Measurements from ENCODE around the gene KLHDC4. TPM values are rescaled to one million over a fixed set of nuclear protein-coding genes. Genes with fewer than 3 reads are reported as not detected.

KLHDC4 gene
- total RNA-seq, 6 donors from 2014 or later = 30.7 to 248 (median 37.5) TPM

DNA sequence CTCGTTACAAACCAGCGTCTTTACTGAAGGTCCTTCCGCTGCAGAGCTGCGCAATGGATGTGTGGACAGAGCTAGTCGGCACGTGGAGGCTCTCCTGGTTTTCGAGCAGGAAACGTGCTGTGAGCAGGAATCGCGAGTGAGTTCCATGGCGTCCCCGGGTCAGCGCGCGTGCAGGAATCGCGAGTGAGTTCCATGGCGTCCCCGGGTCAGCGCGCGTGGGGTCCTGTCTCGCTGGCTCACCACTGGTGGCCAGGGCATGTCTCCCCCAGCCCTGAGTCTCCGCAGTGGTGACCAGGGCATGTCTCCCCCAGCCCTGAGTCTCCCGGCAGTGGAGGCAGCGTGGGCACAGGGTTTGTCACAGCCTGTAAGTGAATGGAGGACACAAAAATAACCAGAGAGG lies 62.7 kb downstream of the KLHDC4 start:
- peak in 1 of 2 donors; percentile 72 for DNase-seq
- Histone ChIP-seq H3K4me1 (peaks cover 0 to 10% (median 1%) of the 10 kb centered on the region in 4 donors), H3K4me3 (no peak overlapping the region), H3K27ac (no peak overlapping the region), H3K9me3 (no peaks in the 10 kb centered on the region), H3K36me3 (peaks cover 8 to 64% (median 33%) of the 10 kb centered on the region in 4 donors), H3K27me3 (no peaks in the 10 kb centered on the region)
- ATAC-seq (ENCODE audit: low FRiP score in 2 of 2) = no peak
- 74 to 79% methylated on average over 17 to 26 of the region's 26 CpGs for WGBS, 2 donors
- TF ChIP-seq POLR2A (IDR thresholded peaks at IDR 0.05) = no peak
- TF ChIP-seq, protein P1, sequence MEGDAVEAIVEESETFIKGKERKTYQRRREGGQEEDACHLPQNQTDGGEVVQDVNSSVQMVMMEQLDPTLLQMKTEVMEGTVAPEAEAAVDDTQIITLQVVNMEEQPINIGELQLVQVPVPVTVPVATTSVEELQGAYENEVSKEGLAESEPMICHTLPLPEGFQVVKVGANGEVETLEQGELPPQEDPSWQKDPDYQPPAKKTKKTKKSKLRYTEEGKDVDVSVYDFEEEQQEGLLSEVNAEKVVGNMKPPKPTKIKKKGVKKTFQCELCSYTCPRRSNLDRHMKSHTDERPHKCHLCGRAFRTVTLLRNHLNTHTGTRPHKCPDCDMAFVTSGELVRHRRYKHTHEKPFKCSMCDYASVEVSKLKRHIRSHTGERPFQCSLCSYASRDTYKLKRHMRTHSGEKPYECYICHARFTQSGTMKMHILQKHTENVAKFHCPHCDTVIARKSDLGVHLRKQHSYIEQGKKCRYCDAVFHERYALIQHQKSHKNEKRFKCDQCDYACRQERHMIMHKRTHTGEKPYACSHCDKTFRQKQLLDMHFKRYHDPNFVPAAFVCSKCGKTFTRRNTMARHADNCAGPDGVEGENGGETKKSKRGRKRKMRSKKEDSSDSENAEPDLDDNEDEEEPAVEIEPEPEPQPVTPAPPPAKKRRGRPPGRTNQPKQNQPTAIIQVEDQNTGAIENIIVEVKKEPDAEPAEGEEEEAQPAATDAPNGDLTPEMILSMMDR (IDR thresholded peaks at IDR 0.05) = no peak
- no peak for TF ChIP-seq EP300 (IDR thresholded peaks at IDR 0.05)
- no peak for TF ChIP-seq POLR2AphosphoS5 (IDR thresholded peaks at IDR 0.05)

DNA sequence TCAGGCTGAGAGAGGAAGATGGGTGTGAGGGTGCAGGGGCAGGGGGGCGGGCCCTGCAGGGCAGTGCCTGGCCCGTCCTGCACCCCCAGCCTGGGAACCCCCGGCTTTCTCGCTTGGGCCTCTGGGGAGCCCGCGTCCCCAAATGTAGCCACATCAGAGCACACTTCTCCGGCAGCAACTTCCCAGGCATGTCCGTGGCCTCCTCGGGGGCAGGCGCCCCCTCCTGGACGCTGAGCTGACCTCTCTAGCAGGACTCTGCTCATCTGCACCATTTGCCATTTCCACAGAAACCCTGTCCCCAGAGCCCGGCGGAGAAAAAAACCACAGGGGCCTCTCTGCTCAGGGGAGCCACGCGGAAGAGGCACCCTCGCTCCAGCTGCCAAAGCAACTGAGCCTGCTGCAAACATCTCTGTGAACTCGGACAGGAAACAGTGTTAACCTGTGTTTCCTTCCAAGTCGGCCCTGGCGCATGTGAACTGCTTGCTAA lies 63.4 kb downstream of the KLHDC4 start:
- Histone ChIP-seq H3K9me3 (no peaks in the 10 kb centered on the region), H3K27ac (no peak overlapping the region), H3K27me3 (no peaks in the 10 kb centered on the region), H3K36me3 (peaks cover 8 to 57% (median 28%) of the 10 kb centered on the region in 4 donors), H3K4me1 (peaks cover 0 to 10% (median 1%) of the 10 kb centered on the region in 4 donors), H3K4me3 (no peak overlapping the region)
- no peak for ATAC-seq (ENCODE audit: low FRiP score in 2 of 2)
- TF ChIP-seq, protein P1 (IDR thresholded peaks at IDR 0.05) = no peak
- no peak for TF ChIP-seq EP300 (IDR thresholded peaks at IDR 0.05)
- no peak for TF ChIP-seq POLR2AphosphoS5 (IDR thresholded peaks at IDR 0.05)
- no peak for TF ChIP-seq POLR2A (IDR thresholded peaks at IDR 0.05)
- 52 to 61% methylated on average over 15 to 19 of the region's 19 CpGs for WGBS, 2 donors
- DNase-seq = peak in 1 of 2 donors; percentile 79

DNA sequence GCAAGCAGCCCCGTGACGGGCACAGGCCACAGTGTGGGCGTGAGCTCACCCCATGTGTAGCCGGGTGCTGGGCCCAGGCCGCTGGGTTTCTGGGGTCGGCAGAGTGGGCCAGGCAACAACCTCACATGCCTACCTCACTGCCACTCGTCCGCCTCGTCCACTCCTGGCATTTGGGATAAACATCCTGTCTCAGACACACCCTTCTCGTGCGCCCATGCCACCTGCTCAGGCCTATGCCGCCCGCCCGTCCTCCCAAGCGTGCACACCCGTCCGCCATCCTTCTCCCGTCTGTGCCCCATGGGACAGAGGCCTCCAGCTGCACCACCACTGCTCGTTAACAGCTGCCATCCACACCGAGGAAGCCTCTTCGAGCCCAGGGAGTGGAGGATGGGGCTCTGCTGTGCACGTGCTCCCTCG lies 64.3 kb downstream of the KLHDC4 start:
- Histone ChIP-seq H3K4me1 (peaks cover 0 to 4% (median 1%) of the 10 kb centered on the region in 4 donors), H3K27ac (no peak overlapping the region), H3K4me3 (no peak overlapping the region), H3K36me3 (peaks cover 8 to 55% (median 25%) of the 10 kb centered on the region in 4 donors), H3K9me3 (no peaks in the 10 kb centered on the region), H3K27me3 (no peaks in the 10 kb centered on the region)
- ATAC-seq (ENCODE audit: low FRiP score in 2 of 2) = no peak
- TF ChIP-seq POLR2AphosphoS5 (IDR thresholded peaks at IDR 0.05) (no peak), POLR2A (IDR thresholded peaks at IDR 0.05) (no peak), EP300 (IDR thresholded peaks at IDR 0.05) (no peak)
- TF ChIP-seq, protein P1 (IDR thresholded peaks at IDR 0.05) = no peak
- 88 to 91% methylated on average over 22 to 23 of the region's 23 CpGs for WGBS, 2 donors
- peak in 1 of 2 donors; percentile 68 for DNase-seq

DNA sequence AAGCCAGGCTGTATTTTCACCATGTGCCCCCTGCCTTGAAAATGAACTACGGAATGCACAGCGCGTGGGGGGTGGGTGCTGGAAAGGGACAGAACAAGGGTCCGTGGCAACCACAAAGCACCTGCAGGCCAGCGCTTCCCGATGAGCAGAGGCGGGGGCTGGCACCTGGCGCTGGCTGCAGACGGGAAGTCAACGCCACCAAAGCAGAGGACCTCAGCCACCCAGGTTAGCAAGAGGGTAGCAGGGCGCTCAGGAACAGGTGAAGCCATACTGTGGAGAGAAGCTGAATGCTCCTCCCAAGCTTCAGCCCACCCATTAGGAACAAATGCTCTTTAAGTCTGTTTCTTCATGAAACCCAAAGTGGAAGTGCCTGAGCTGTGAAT lies 64.7 kb downstream of the KLHDC4 start:
- H3K36me3 ChIP-seq = peaks cover 8 to 59% (median 26%) of the 10 kb centered on the region in 4 donors
- H3K27me3 ChIP-seq = no peaks in the 10 kb centered on the region
- no peak overlapping the region for H3K27ac ChIP-seq
- no peaks in the 10 kb centered on the region for H3K4me1 ChIP-seq
- TF ChIP-seq EP300 (IDR thresholded peaks at IDR 0.05) (no peak), POLR2A (IDR thresholded peaks at IDR 0.05) (no peak), POLR2AphosphoS5 (IDR thresholded peaks at IDR 0.05) (no peak)
- TF ChIP-seq, protein P1 (IDR thresholded peaks at IDR 0.05) = no peak
- no peaks in the 10 kb centered on the region for H3K9me3 ChIP-seq
- DNase-seq = peak in 1 of 2 donors; percentile 59
- no peak for ATAC-seq (ENCODE audit: low FRiP score in 2 of 2)
- WGBS, 2 donors = 89 to 90% methylated on average over 11 of the region's 11 CpGs
- H3K4me3 ChIP-seq = no peak overlapping the region

All from upper lobe of left lung (tissue), 6 donors.